IPS-NIHi11 (cell line): ENCODE measurements around the gene DDX49.

Source experiments
- DNase-seq: peaks from one replicate; pipeline ENCODE4 v3.0.0; 2012; ENCODE audit warnings: mixed read lengths, low spot score

DDX49 gene

DNA sequence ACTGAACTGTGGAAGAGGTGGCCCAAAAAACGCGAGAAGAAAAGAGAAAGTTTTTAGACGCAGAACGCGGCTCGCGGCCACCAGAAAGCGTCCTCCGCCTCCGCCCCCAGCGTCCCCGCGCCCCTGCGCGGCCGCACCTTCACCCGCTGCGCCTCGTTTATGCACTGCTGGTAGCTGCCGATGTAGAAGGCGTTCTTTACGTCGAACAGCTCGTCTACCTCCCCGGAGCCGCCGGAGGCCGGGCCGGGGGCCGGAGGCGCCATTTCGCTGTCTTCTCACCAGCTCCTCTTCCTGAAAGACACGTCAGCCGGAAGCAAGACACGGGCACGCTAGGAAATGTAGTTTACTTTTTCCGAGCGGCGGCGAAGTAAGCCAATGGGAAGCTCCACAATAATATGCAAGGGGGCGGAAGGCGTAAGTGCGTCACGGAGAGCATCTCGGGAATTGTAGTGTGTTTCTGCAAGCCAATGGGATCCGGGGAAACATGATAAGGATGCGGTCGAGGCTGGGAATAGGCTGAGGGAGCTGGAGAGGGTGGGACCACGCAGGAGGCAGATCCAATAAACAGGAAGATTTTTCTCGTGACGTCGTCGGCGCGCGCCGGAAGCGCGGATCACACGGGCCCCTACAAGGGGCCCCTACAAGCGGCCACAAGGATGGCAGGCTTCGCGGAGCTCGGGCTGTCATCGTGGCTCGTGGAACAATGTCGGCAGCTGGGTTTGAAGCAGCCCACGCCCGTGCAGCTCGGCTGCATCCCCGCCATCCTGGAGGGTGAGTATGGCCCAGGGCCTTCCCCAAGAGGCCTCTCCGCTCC, at the start of gene DDX49, which contains the start of gene COPE:
TSS of gene DDX49 (plus strand) at position 630 of the 814 bp plus-strand sequence. CDS start at position 657, 27 bp downstream.
TSS of gene COPE (minus strand) at position 302 of the 814 bp plus-strand sequence. CDS start at position 263, 39 bp downstream.
- peak; percentile 98 for DNase-seq

GRCh38 chr19:18869781-18870530, 49.6 kb upstream of the DDX49 start:
- peak; percentile 81 for DNase-seq

DNA sequence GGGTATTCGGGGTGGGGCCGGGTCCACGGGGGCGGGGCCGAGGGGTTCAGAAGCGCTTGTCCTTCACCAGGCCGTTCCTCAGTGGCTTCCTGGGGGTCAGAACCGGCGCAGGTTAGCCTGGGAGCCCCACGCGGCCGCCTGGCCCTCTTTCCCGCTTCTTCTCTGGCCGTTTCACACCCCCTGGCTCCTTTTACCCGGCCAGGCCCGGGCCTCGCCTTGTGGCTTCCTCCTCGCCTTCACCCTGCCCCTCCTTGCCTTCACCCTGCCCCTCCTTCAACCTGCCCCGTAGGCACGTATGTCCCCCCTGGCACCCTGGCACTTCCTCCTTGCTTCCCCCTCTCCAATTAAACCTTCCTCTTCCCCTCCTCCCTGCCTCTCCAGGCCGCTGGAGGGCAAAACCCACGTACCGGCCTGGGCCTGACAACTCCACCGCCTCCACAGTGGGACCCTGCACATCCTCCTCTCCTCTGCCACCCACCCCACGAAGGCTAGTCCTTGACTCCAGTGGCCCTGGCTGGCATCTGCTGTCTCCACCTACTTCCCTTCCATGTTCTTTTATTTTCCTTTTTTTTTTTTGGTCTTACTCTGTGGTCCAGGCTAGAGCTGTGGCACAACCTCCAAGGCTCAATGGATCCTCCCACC, 48.9 kb upstream of the DDX49 start:
- no peak for DNase-seq

GRCh38 chr19:18871543-18871942, 48.0 kb upstream of the DDX49 start:
- DNase-seq = no peak

DNA sequence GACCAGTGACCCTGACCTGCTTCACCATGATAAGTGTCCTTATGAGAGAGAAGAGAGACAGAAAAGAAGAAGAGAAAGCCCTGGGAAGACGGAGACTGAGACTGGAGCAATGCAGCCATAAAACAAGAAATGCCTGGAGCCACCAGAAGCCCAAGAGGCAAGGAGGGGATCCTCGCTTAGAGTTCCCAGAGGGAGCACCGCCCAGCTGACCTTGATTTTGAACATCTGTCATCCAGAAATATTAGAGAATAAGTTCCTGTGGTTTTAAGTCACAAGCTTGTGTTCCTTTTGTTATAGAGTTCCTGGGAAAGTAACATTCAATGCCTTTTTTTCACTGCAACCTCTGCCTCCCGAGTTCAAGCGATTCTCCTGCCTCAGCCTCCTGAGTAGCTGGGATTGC, 43.8 kb upstream of the DDX49 start:
- no peak for DNase-seq

GRCh38 chr19:18876865-18877264, 42.6 kb upstream of the DDX49 start:
- no peak for DNase-seq

DNA sequence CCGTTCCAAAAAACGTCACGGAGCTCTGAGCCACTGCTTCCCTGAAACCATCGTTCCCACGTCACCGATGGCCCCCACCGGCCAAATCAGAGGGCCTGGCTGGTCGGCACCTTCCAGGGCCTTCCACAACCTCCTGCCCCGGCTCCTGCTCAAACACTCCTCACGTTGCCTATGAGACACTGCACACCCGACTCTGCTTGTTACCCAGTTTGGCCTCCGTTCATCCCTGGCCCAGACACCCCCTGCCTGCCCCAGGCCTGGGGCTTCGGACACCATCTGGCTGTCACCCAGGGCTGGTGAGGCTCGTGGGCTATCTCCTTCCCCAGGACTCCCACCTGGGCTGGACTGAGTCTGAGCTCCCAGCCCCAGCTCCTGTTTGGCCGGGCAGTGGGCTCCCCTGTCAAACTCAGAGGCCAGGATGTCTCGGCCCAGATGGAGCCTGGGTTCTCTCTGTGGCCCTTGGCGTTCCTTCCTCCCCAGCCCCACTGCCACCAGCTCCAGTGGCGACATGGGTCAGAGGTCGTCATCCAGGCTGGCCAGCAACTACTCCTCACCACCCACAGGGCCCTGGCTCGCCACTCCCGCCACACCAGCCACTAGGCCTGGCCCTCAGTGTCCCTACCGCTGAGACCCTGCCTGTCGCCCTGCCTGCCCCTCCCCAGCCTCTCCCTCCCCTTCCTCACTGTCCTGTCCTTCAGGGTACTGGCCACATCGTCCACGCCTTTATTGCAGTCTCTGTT, 41.3 kb upstream of the DDX49 start:
- DNase-seq = no peak

GRCh38 chr19:18878858-18879578, 40.5 kb upstream of the DDX49 start:
- DNase-seq = no peak

GRCh38 chr19:18879579-18880373, 39.7 kb upstream of the DDX49 start:
- DNase-seq = peak; percentile 85

DNA sequence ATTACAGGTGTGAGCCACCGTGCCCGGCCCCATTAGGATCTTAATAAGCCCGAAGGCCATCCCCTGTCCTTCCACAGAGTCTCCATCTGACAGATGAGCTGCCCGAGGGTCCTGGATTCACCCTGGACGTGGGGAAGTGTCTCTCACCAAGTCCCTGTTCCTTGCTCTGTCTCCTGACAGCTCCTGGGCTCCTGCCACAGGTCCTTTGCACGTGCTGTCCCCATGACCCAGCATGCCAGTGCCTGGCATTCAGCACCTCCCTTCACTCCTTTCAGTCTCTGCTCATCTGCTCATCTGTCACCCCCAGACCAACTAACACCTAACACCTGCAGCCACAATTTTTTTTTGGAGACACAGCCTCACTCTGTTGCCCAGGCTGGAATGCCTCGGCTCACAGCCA, 38.0 kb upstream of the DDX49 start:
- no peak for DNase-seq

GRCh38 chr19:18883526-18884304, 35.8 kb upstream of the DDX49 start:
- DNase-seq = no peak

GRCh38 chr19:18886972-18887371, 32.5 kb upstream of the DDX49 start:
- no peak for DNase-seq

DNA sequence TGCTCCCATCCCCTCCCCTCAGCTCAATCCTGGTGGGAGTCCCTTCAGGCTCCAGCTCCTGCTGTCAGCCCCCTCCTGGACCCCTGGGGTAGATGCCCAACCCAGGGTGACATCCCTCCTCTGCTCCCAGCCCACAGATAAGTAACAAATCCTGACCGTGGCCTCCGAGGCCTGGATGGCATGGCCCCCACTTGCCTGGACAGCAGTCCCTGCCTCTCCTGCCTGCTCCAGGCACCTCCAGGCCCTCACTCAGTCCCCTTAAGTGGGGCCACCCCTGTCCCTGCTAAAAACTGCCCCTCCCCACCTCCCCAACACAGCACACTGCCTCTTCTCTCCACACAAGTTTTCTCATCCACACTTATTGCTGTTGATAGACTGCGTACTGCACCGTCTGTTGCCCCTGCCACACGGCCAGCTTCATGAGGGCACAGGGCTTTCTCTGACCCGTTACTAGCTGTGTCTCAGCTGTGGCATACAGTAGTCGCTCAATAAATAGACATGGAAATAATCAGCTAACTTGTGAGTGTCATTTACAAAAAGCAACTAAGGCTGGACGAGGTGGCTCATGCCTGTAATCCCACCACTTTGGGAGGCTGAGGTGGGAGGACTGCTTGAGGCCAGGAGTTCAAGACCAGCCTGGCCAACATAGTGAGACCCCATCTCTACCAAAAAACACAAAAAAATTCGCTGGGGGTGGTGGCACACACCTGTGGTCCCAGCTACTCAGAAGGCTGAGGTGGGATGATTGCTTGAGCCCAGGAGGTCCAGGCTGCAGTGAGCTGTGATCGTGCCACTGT, 29.4 kb upstream of the DDX49 start:
- DNase-seq = no peak

GRCh38 chr19:18893587-18894253, 25.8 kb upstream of the DDX49 start:
- DNase-seq = no peak

DNA sequence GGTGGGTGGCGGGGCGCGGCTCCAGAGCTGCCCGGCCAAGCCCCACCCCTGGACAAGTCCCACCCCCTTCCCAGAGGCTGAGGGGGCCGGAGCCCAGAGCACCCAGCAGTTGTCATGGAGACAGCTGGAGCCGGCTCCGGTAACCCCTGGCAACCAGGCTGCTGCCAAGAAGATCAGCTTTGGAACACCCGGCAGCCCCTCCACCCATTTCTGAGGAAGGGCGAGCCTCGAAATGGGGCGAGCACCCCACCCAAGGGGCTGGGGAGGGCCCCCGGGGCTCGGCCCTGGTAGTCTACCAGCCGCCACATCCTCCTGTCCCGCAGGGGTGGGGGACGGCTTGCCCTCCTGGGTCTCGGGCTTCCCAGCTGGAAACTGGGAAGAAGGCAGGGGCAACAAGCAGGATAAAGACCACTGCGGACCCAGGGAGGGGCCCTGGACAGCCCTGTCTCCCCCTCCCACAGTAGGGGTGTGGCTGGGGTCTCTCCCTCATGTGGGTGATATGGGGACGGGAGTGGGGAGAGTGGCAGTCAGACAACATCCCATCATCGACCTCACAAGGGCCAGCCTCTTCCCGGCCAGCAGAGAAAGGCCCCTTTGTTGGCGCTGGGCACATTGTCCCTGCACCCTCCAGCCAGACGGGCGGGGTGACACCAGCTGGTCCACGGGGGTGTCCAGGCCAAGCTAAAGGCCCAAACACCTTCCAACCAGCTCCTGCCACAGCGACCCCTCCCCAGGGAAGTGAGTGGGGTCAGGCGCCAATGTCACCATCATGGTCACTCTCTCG, 25.1 kb upstream of the DDX49 start:
- DNase-seq = peak; percentile 90

DNA sequence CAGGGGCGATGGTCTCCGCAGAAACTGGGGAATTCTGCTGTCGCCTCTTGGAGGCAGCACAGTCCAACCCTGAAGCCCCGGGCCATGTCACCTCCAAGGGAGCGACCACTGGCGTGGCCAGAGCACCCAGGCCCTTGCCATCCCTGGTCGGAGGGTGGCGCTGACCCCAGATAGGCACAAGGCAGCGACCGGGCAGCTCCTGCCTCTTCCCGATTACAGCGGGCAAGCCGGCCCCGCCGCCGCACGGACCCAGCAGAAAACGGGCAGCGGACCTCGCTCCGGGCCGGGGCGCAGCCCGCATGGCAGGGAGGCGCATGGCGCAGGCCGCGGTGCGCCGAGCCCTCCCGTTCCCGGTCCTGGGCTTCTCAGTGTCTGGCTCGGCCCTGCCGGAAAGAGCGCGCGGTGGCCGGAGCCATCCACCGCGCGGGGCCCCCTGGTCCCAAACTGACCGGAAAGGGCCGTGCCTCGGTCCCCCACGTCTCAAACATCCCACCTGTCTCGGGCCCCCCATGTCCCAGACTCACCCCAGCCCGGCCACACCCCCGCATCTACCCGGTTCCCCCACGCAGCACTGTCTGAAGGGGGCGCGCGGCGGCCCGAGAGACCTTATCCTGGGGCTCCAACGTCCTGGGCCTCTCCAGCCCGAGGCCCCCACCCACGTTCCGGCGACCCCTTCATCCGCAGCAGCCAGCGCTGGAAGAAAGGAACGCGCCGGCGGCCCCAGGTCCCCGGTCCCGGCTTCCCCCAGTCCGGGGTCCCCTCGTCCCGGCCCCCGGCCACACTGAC, 24.3 kb upstream of the DDX49 start:
- DNase-seq = peak; percentile 91
